ENCODE results near the gene IKZF1.

Gene IKZF1

GRCh38 chr7:50379539-50379938 lies 75.0 kb downstream of the IKZF1 start:
- DNase-seq = no peak

GRCh38 chr7:50382455-50382854 lies 77.9 kb downstream of the IKZF1 start:
- DNase-seq = no peak

GRCh38 chr7:50387351-50387750 lies 82.8 kb downstream of the IKZF1 start:
- DNase-seq = no peak

- no peak for DNase-seq
Observed at GRCh38 chr7:50389961-50390360, 85.4 kb downstream of the IKZF1 start.

GRCh38 chr7:50391386-50391785 lies 86.9 kb downstream of the IKZF1 start:
- DNase-seq = no peak

GRCh38 chr7:50393076-50393475 lies 88.6 kb downstream of the IKZF1 start:
- DNase-seq = no peak

GRCh38 chr7:50393547-50394252 lies 89.2 kb downstream of the IKZF1 start:
- peak; percentile 71 for DNase-seq

- DNase-seq = peak; percentile 60
Observed at GRCh38 chr7:50394315-50394714, 89.8 kb downstream of the IKZF1 start.

- peak; percentile 68 for DNase-seq
Observed at GRCh38 chr7:50396856-50397255, 92.3 kb downstream of the IKZF1 start.

- peak; percentile 55 for DNase-seq
Observed at GRCh38 chr7:50397320-50397970, 92.9 kb downstream of the IKZF1 start.

GRCh38 chr7:50397971-50398324 lies 93.4 kb downstream of the IKZF1 start:
- DNase-seq = peak; percentile 55

- DNase-seq = no peak
Observed at GRCh38 chr7:50399206-50399605, 94.7 kb downstream of the IKZF1 start.

GRCh38 chr7:50399635-50400034 lies 95.1 kb downstream of the IKZF1 start:
- DNase-seq = no peak

GRCh38 chr7:50400114-50400513 lies 95.6 kb downstream of the IKZF1 start:
- no peak for DNase-seq

- DNase-seq = no peak
Observed at GRCh38 chr7:50404392-50404791, 99.9 kb downstream of the IKZF1 start.

GRCh38 chr7:50405221-50405620 lies 100.7 kb downstream of the IKZF1 start:
- no peak for DNase-seq

GRCh38 chr7:50406935-50407334 lies 102.4 kb downstream of the IKZF1 start:
- peak; percentile 62 for DNase-seq

- peak; percentile 70 for DNase-seq
Observed at GRCh38 chr7:50409856-50410745, 105.6 kb downstream of the IKZF1 start.

- no peak for DNase-seq
Observed at GRCh38 chr7:50411332-50411731, 106.8 kb downstream of the IKZF1 start.

GRCh38 chr7:50412973-50413372 lies 108.5 kb downstream of the IKZF1 start:
- no peak for DNase-seq

- peak; percentile 45 for DNase-seq
Observed at GRCh38 chr7:50413561-50413960, 109.0 kb downstream of the IKZF1 start.

GRCh38 chr7:50415844-50416364 lies 111.4 kb downstream of the IKZF1 start:
- DNase-seq = no peak

- DNase-seq = no peak
Observed at GRCh38 chr7:50416527-50417182, 112.1 kb downstream of the IKZF1 start.

Data from activated CD8-positive, alpha-beta memory T cell treated with anti-CD3 and anti-CD28 coated beads for 24 hours (primary cell).